ENCODE data around the gene PRKCH. TPM values are rescaled to one million over a fixed set of nuclear protein-coding genes. Genes with fewer than 3 reads are reported as not detected.

PRKCH gene
- total RNA-seq, 1 experiment from 2014 or later = 18.3 TPM

- TF ChIP-seq CTCF (IDR thresholded peaks at IDR 0.05; ENCODE audit: insufficient read depth in 1 of 2, low read depth in 1 of 2, low read length in 1 of 2, severe bottlenecking in 1 of 2, unreplicated experiment in 1 of 2) = no peak
- no peak overlapping the region for H3K4me3 ChIP-seq (ENCODE audit: low read depth, low read length)
- ChIA-PET POLR2A (no interaction called here), CTCF (interaction anchor here (0.9 kb wide), 1 partner anchor 35 kb away, joined by 3 read pairs; no protein-coding TSS in a partner anchor)
- BruUV-seq (replicated peaks) = no TSS peak
- Mint-ChIP-seq H3K27me3 (ENCODE audit: insufficient read depth, unreplicated experiment) (no peaks in the 10 kb centered on the region), H3K9me3 (ENCODE audit: unreplicated experiment) (no peaks in the 10 kb centered on the region), H3K4me1 (ENCODE audit: low read depth, unreplicated experiment) (peaks cover 15% of the 10 kb centered on the region), H3K27ac (ENCODE audit: unreplicated experiment) (no peak overlapping the region), H3K4me3 (ENCODE audit: unreplicated experiment) (no peak overlapping the region), H3K36me3 (ENCODE audit: insufficient read depth, unreplicated experiment) (no peaks in the 10 kb centered on the region)
- H3K4me1 ChIP-seq = peaks cover 21% of the 10 kb centered on the region
- H3K36me3 ChIP-seq (ENCODE audit: control insufficient read depth, insufficient read depth, low read length) = no peaks in the 10 kb centered on the region
- DNase-seq = no peak
- no peaks in the 10 kb centered on the region for H3K9me3 ChIP-seq
- intact Hi-C loops (cut with micrococcal nuclease; ENCODE audit: unreplicated experiment) = no loop called here
- H3K27me3 ChIP-seq (replicated peaks; ENCODE audit: control insufficient read depth, insufficient read depth, low read length) = no peaks in the 10 kb centered on the region
These were observed 202.9 kb downstream of the PRKCH start for GRCh38 chr14:61524211-61524806.

DNA sequence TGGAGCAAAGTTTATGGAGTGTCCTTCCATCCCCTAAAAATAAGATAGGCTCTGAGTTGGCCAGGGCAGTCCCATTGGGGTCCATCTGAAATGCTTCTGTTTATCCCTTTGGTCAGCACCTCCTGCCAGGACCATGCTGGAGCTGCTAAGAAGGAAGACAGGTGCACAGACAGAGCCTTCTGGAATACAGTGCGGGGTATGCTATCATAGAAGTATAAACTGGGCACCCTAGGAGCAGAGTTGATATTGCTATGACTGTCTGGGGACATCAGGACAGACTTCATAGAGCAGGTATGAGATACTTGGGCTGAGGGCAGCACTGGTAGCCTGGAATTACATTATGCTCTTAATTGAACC lies 203.5 kb downstream of the PRKCH start:
- ChIA-PET CTCF (interaction anchor here (0.6 kb wide), 1 partner anchor 8 kb away, joined by 3 read pairs; no protein-coding TSS in a partner anchor), POLR2A (no interaction called here)
- intact Hi-C loops (cut with micrococcal nuclease; ENCODE audit: unreplicated experiment) = no loop called here
- Mint-ChIP-seq H3K27me3 (ENCODE audit: insufficient read depth, unreplicated experiment) (no peaks in the 10 kb centered on the region), H3K4me3 (ENCODE audit: unreplicated experiment) (no peak overlapping the region), H3K27ac (ENCODE audit: unreplicated experiment) (no peak overlapping the region), H3K36me3 (ENCODE audit: insufficient read depth, unreplicated experiment) (no peaks in the 10 kb centered on the region), H3K4me1 (ENCODE audit: low read depth, unreplicated experiment) (peaks cover 15% of the 10 kb centered on the region), H3K9me3 (ENCODE audit: unreplicated experiment) (no peaks in the 10 kb centered on the region)
- no peak for TF ChIP-seq CTCF (IDR thresholded peaks at IDR 0.05; ENCODE audit: insufficient read depth in 1 of 2, low read depth in 1 of 2, low read length in 1 of 2, severe bottlenecking in 1 of 2, unreplicated experiment in 1 of 2)
- H3K36me3 ChIP-seq (ENCODE audit: control insufficient read depth, insufficient read depth, low read length) = no peaks in the 10 kb centered on the region
- no peak overlapping the region for H3K4me3 ChIP-seq (ENCODE audit: low read depth, low read length)
- no peaks in the 10 kb centered on the region for H3K27me3 ChIP-seq (replicated peaks; ENCODE audit: control insufficient read depth, insufficient read depth, low read length)
- BruUV-seq (replicated peaks) = no TSS peak
- H3K9me3 ChIP-seq = no peaks in the 10 kb centered on the region
- DNase-seq = no peak
- H3K4me1 ChIP-seq = peaks cover 21% of the 10 kb centered on the region

DNA sequence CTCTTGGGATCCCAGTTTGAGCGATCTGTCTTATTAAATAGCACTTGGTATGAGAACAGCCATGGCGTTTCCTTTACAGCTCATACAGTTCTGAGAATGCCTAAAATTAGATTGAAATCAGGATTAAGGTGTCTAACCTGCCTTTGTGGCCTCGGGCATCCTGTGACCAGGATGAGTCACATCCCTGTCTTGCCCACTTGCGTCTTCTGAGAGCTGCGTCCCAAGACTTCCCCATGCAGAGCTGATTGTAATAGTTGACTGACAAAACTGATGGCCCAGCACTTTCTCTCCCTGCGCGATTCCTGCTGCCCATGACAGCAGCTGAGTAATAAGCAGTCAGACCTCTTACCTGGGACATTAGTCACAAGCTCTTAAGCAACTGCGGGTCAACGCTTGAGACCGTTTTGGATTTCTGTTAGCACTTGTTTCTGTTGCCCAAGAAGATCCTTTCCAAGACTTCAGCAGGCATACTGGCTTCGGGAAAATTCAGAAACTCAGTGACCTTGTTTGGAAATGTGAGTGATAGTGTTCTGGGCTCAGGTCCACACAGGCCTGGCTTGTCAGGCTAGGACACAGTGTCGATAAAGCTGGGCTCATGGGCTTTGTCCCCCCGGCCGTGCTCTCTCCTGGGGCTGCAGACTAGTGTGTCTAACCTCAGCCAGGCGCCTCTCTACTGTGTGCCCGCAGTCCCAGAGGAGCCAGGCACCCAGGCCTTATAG lies 204.1 kb downstream of the PRKCH start:
- Mint-ChIP-seq H3K36me3 (ENCODE audit: insufficient read depth, unreplicated experiment) (no peaks in the 10 kb centered on the region), H3K27me3 (ENCODE audit: insufficient read depth, unreplicated experiment) (no peaks in the 10 kb centered on the region), H3K4me1 (ENCODE audit: low read depth, unreplicated experiment) (peaks cover 15% of the 10 kb centered on the region), H3K9me3 (ENCODE audit: unreplicated experiment) (no peaks in the 10 kb centered on the region), H3K27ac (ENCODE audit: unreplicated experiment) (peak overlapping the region; percentile 40), H3K4me3 (ENCODE audit: unreplicated experiment) (no peak overlapping the region)
- intact Hi-C loops (cut with micrococcal nuclease; ENCODE audit: unreplicated experiment) = no loop called here
- ChIA-PET POLR2A (no interaction called here), CTCF (interaction anchor here (0.6 kb wide), 1 partner anchor 8 kb away, joined by 3 read pairs; no protein-coding TSS in a partner anchor)
- H3K4me3 ChIP-seq (ENCODE audit: low read depth, low read length) = no peak overlapping the region
- no peak for TF ChIP-seq CTCF (IDR thresholded peaks at IDR 0.05; ENCODE audit: insufficient read depth in 1 of 2, low read depth in 1 of 2, low read length in 1 of 2, severe bottlenecking in 1 of 2, unreplicated experiment in 1 of 2)
- peaks cover 21% of the 10 kb centered on the region for H3K4me1 ChIP-seq
- no TSS peak for BruUV-seq (replicated peaks)
- H3K36me3 ChIP-seq (ENCODE audit: control insufficient read depth, insufficient read depth, low read length) = no peaks in the 10 kb centered on the region
- no peaks in the 10 kb centered on the region for H3K9me3 ChIP-seq
- DNase-seq = no peak
- no peaks in the 10 kb centered on the region for H3K27me3 ChIP-seq (replicated peaks; ENCODE audit: control insufficient read depth, insufficient read depth, low read length)
